ENCODE results near the gene EPHB6. TPM values are rescaled to one million over a fixed set of nuclear protein-coding genes. Genes with fewer than 3 reads are reported as not detected.

The EPHB6 gene
- total RNA-seq, 1 experiment from 2014 or later, result not detected

- DNase-seq (ENCODE audit: low read depth), result no peak
Observed at GRCh38 chr7:142864980-142865747, 10.3 kb downstream of the EPHB6 start.

GRCh38 chr7:142865766-142866165 lies 10.9 kb downstream of the EPHB6 start:
- DNase-seq (ENCODE audit: low read depth), result no peak

GRCh38 chr7:142866361-142867096 lies 11.7 kb downstream of the EPHB6 start:
- DNase-seq (ENCODE audit: low read depth), result peak; percentile 41

- DNase-seq (ENCODE audit: low read depth), result no peak
Observed at GRCh38 chr7:142867097-142867378, 12.2 kb downstream of the EPHB6 start.

GRCh38 chr7:142867398-142868187 lies 12.7 kb downstream of the EPHB6 start:
- DNase-seq (ENCODE audit: low read depth), result no peak

- DNase-seq (ENCODE audit: low read depth), result no peak
Observed at GRCh38 chr7:142868188-142868985, 13.5 kb downstream of the EPHB6 start.

- DNase-seq (ENCODE audit: low read depth), result no peak
Observed at GRCh38 chr7:142868986-142869415, 14.1 kb downstream of the EPHB6 start.

- no peak for DNase-seq (ENCODE audit: low read depth)
Observed at GRCh38 chr7:142869434-142869833, 14.6 kb downstream of the EPHB6 start.

- DNase-seq (ENCODE audit: low read depth), result no peak
Observed at GRCh38 chr7:142870147-142870559, 15.3 kb downstream of the EPHB6 start.

GRCh38 chr7:142870566-142871259 lies 15.8 kb downstream of the EPHB6 start:
- DNase-seq (ENCODE audit: low read depth), result peak; percentile 36

GRCh38 chr7:142871260-142872105 lies 16.6 kb downstream of the EPHB6 start:
- DNase-seq (ENCODE audit: low read depth), result no peak

GRCh38 chr7:142872106-142872675 lies 17.3 kb downstream of the EPHB6 start:
- DNase-seq (ENCODE audit: low read depth), result no peak

GRCh38 chr7:142873281-142873784 lies 18.5 kb downstream of the EPHB6 start:
- DNase-seq (ENCODE audit: low read depth), result no peak

- DNase-seq (ENCODE audit: low read depth), result no peak
Observed at GRCh38 chr7:142873871-142874270, 19.0 kb downstream of the EPHB6 start.

GRCh38 chr7:142874409-142874808 lies 19.5 kb downstream of the EPHB6 start:
- no peak for DNase-seq (ENCODE audit: low read depth)

- no peak for DNase-seq (ENCODE audit: low read depth)
Observed at GRCh38 chr7:142874837-142875236, 20.0 kb downstream of the EPHB6 start.

GRCh38 chr7:142875456-142875855 lies 20.6 kb downstream of the EPHB6 start:
- no peak for DNase-seq (ENCODE audit: low read depth)

- DNase-seq (ENCODE audit: low read depth), result no peak
Observed at GRCh38 chr7:142876236-142876960, 21.5 kb downstream of the EPHB6 start.

Measured in M059J (cell line).